ENCODE measurements around the gene GAS1.

DNA sequence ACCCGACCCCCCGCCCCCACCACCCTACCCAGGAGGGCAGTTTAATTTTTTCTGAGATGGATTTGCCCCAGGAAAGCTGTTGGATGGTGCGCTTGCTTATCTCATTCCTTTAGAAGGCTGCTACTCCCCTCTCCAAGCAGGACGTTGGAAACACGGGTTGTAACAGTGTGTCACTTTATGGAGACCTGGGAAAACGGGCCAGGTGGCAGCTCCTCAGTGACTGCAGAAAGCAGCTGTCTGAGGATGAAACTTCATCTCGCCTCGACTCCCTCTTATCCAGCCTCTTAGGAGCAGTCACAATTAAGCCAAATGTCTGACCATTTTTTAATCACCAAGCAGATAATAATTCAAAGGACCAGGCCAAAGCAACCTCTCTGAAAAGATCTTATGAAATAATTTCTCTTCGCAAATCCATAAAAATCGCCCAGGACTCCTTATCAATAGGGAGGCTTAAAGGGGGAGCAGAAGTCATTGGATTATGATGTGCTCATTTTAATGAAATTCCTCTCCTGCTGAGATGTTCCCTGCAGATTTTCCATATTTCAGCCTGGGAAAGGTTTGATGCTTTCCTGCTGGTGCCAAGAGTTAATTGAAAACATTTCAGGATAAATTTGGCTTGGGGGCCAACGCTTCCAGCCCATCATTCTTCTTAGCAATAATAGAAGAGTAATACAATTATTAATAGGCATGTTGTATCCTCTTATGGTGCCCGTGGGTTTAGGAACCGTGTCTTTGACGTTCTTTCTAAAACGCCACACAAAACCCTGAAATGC, 26.0 kb downstream of the GAS1 start:
- TF ChIP-seq, protein P1, sequence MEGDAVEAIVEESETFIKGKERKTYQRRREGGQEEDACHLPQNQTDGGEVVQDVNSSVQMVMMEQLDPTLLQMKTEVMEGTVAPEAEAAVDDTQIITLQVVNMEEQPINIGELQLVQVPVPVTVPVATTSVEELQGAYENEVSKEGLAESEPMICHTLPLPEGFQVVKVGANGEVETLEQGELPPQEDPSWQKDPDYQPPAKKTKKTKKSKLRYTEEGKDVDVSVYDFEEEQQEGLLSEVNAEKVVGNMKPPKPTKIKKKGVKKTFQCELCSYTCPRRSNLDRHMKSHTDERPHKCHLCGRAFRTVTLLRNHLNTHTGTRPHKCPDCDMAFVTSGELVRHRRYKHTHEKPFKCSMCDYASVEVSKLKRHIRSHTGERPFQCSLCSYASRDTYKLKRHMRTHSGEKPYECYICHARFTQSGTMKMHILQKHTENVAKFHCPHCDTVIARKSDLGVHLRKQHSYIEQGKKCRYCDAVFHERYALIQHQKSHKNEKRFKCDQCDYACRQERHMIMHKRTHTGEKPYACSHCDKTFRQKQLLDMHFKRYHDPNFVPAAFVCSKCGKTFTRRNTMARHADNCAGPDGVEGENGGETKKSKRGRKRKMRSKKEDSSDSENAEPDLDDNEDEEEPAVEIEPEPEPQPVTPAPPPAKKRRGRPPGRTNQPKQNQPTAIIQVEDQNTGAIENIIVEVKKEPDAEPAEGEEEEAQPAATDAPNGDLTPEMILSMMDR (conservative IDR thresholded peaks at IDR 0.05; ENCODE audit: low read depth, low read length), result no peak
- TF ChIP-seq EZH2 (IDR thresholded peaks at IDR 0.05; ENCODE audit: borderline replicate concordance, low read depth, low read length, poor library complexity, severe bottlenecking), result no peak
